ENCODE measurements around the gene SLC25A21.

GRCh38 chr14:36818246-36818645 is 354.2 kb downstream of the SLC25A21 start:
- no peak for TF ChIP-seq CTCF (IDR thresholded peaks at IDR 0.05)
- no peak for TF ChIP-seq POLR2A (IDR thresholded peaks at IDR 0.05)
- no peak for TF ChIP-seq EP300 (IDR thresholded peaks at IDR 0.05)

Data from ovary (tissue), 3 donors.